Measurements from ENCODE around the gene SLC35F3. TPM values are rescaled to one million over a fixed set of nuclear protein-coding genes. Genes with fewer than 3 reads are reported as not detected.
"Not testable (repeated sequence)": the region's sequence is repeated elsewhere in the genome, so short reads cannot be mapped to it uniquely, and the experiment has no call there.

Gene SLC35F3
- total and polyA plus RNA-seq, 2 experiments from 2014 or later, result 1.0 to 3.2 TPM

GRCh38 chr1:234120327-234120944, 216.0 kb downstream of the SLC35F3 start (continued):
- no peak for TF ChIP-seq REST (IDR thresholded peaks at IDR 0.05; ENCODE audit: unreplicated experiment)
- no peak for TF ChIP-seq POLR2AphosphoS5 (IDR thresholded peaks at IDR 0.05; ENCODE audit: low read depth)
- TF ChIP-seq CTCF (conservative IDR thresholded peaks at IDR 0.05; ENCODE audit: low read depth in 2 of 2), result no peak
- TF ChIP-seq ETS1 (IDR thresholded peaks at IDR 0.05), result no peak
- TF ChIP-seq ZNF331 (CRISPR knock-in tag; IDR thresholded peaks at IDR 0.05; ENCODE audit: low read depth), result no peak
- no peak for TF ChIP-seq CREB1 (CRISPR knock-in tag; IDR thresholded peaks at IDR 0.05; ENCODE audit: low read depth)
- TF ChIP-seq ZNF114 (CRISPR knock-in tag; IDR thresholded peaks at IDR 0.05), result no peak

GRCh38 chr1:234121659-234122058, 217.2 kb downstream of the SLC35F3 start:
- not testable (repeated sequence) for H3K36me3 ChIP-seq (ENCODE audit: insufficient read depth); H4K20me1 ChIP-seq (replicated peaks; ENCODE audit: insufficient read depth); H3K27ac ChIP-seq (ENCODE audit: low read depth); H3K79me2 ChIP-seq (replicated peaks; ENCODE audit: insufficient read depth); H3K27ac Mint-ChIP-seq; H3K4me1 Mint-ChIP-seq; H3K4me2 ChIP-seq; H3K27me3 ChIP-seq (ENCODE audit: insufficient read depth); H3F3A ChIP-seq (replicated peaks; ENCODE audit: low read depth); H3K36me3 Mint-ChIP-seq (ENCODE audit: low read depth); ATAC-seq; DNase-seq (ENCODE audit: low spot score); H2AFZ ChIP-seq; H3K4me1 ChIP-seq (ENCODE audit: insufficient read depth); H3K4me3 ChIP-seq; H3K9me3 Mint-ChIP-seq; H3K9me2 ChIP-seq (ENCODE audit: insufficient read depth); H3K4me3 Mint-ChIP-seq
- H3K27me3 Mint-ChIP-seq (ENCODE audit: insufficient read depth, low read depth, poor library complexity), result peaks cover 10% of the 10 kb centered on the region

GRCh38 chr1:234122571-234122970, 218.1 kb downstream of the SLC35F3 start:
- not testable (repeated sequence) for H3K36me3 ChIP-seq (ENCODE audit: insufficient read depth); DNase-seq (ENCODE audit: low spot score); H3K4me2 ChIP-seq; H3K9me2 ChIP-seq (ENCODE audit: insufficient read depth); H3K4me3 ChIP-seq; H3K9me3 Mint-ChIP-seq; H3K79me2 ChIP-seq (replicated peaks; ENCODE audit: insufficient read depth); H3K27ac ChIP-seq (ENCODE audit: low read depth); ATAC-seq; H3K27me3 ChIP-seq (ENCODE audit: insufficient read depth); H4K20me1 ChIP-seq (replicated peaks; ENCODE audit: insufficient read depth); H3K4me1 ChIP-seq (ENCODE audit: insufficient read depth); H3K27ac Mint-ChIP-seq; H3K4me3 Mint-ChIP-seq; H2AFZ ChIP-seq; H3K4me1 Mint-ChIP-seq; H3F3A ChIP-seq (replicated peaks; ENCODE audit: low read depth); H3K36me3 Mint-ChIP-seq (ENCODE audit: low read depth)
- H3K27me3 Mint-ChIP-seq (ENCODE audit: insufficient read depth, low read depth, poor library complexity), result peaks cover 10% of the 10 kb centered on the region
